Aorta (tissue), 5 donors: Measurements from ENCODE around the gene NFU1. TPM values are rescaled to one million over a fixed set of nuclear protein-coding genes. Genes with fewer than 3 reads are reported as not detected.
"Not testable (repeated sequence)": the region's sequence is repeated elsewhere in the genome, so short reads cannot be mapped to it uniquely, and the experiment has no call there.

Source experiments
- ATAC-seq: fragments of 200-7000 bp; cut with Tn5 transposase; one replicate; pipeline ENCODE4 v1.9.1; 2022; ENCODE audit warnings: moderate library complexity; ENCODE audit not compliant: low FRiP score
- DNase-seq, 2 donors: peaks; one replicate each; pipeline ENCODE4 v3.0.0-alpha.2; 2020
- H3K27ac ChIP-seq, 2 donors: one replicate each; pipeline ENCODE4 v1.5.1; 2013; ENCODE audit warnings: low read length in 2 of 2, mild to moderate bottlenecking in 2 of 2, moderate library complexity in 2 of 2, control low read depth in 1 of 2, inconsistent platforms in 1 of 2, low read depth in 1 of 2
- H3K27me3 ChIP-seq, 2 donors: one replicate each; pipeline ENCODE4 v1.6.1; 2013; ENCODE audit warnings: control low read depth in 1 of 2, low read length in 1 of 2, mild to moderate bottlenecking in 1 of 2, moderate library complexity in 1 of 2; ENCODE audit not compliant: insufficient read depth in 2 of 2, control insufficient read depth in 1 of 2
- H3K36me3 ChIP-seq, 2 donors: one replicate each; pipeline ENCODE4 v1.6.1; 2013; ENCODE audit warnings: control low read depth in 1 of 2, low read length in 1 of 2, mild to moderate bottlenecking in 1 of 2; ENCODE audit not compliant: insufficient read depth in 2 of 2, control insufficient read depth in 1 of 2
- H3K4me1 ChIP-seq, 2 donors: one replicate each; pipeline ENCODE4 v1.6.1; 2013; ENCODE audit warnings: low read length in 2 of 2, control low read depth in 1 of 2, mild to moderate bottlenecking in 1 of 2, moderate library complexity in 1 of 2; ENCODE audit not compliant: insufficient read depth in 2 of 2, control insufficient read depth in 1 of 2
- H3K4me3 ChIP-seq, 2 donors: one replicate each; pipeline ENCODE4 v1.5.1; 2013; ENCODE audit warnings: low read length in 2 of 2, control low read depth in 1 of 2, mild to moderate bottlenecking in 1 of 2
- H3K9me3 ChIP-seq: one replicate; pipeline ENCODE4 v1.6.1; 2013; ENCODE audit warnings: mild to moderate bottlenecking, low read length; ENCODE audit not compliant: control insufficient read depth
- WGBS, 2 donors: extraction: QIAGEN DNeasy Blood & Tissue Kit; methylation state at CpG; one replicate each; pipeline ENCODE4 v1.1.7; 2013; 5-methylcytosine and 5-hydroxymethylcytosine counted together
- intact Hi-C, 2 donors: fragments of 100-400 bp; cut with DNase I; formaldehyde crosslinking; loops; one replicate each; pipeline versions ENCODE4 v1.14.2 to v1.15.0; 2022
- polyA plus RNA-seq, 2 donors: library from polyadenylated mRNA; stranded (reverse); fragments of 200-250 nt; gene quantifications; one replicate each; pipeline ENCODE4 v1.2.3, GENCODE V29; 2013
- total RNA-seq, 2 donors: library from RNA; stranded (reverse); fragmentation: NEBNext Ultra II Directional; extraction: Animal tissue kit (Norgen Biotek cat#: 25700); gene quantifications; one replicate each; pipeline ENCODE4 v1.2.1, GENCODE V29; 2021
- donor health status: healthy with polysubstance abuse.
- donor health status: Bipolar disorder and iron deficiency.
- donor health status: DM: no; HTN: no; CAD: no.
- donor health status: DM: no; HTN: no; CAD: no.
- donor health status: DM: yes; HTN: yes; CAD: no.

The NFU1 gene
- total and polyA plus RNA-seq, 4 donors, result 39.8 to 101 (median 50.9) TPM

- ATAC-seq, result no peak
- Histone ChIP-seq H3K27me3 (no peaks in the 10 kb centered on the region), H3K9me3 (no peaks in the 10 kb centered on the region), H3K36me3 (peaks cover 6 to 9% of the 10 kb centered on the region in 2 donors), H3K4me3 (no peak overlapping the region), H3K27ac (no peak overlapping the region), H3K4me1 (no peaks in the 10 kb centered on the region)
- DNase-seq, result no peak
- intact Hi-C loops, result no loop called here
Observed at GRCh38 chr2:69359371-69359770, 77.9 kb downstream of the NFU1 start.

GRCh38 chr2:69358914-69359313 lies 78.3 kb downstream of the NFU1 start:
- no peak overlapping the region for H3K4me3 ChIP-seq
- no peak for ATAC-seq
- H3K27me3 ChIP-seq, result no peaks in the 10 kb centered on the region
- no peak for DNase-seq
- intact Hi-C loops, result no loop called here
- WGBS, 2 donors, result 59 to 63% methylated on average over 3 of the region's 3 CpGs
- no peaks in the 10 kb centered on the region for H3K9me3 ChIP-seq
- peaks cover 6 to 9% of the 10 kb centered on the region in 2 donors for H3K36me3 ChIP-seq
- H3K27ac ChIP-seq, result no peak overlapping the region
- no peaks in the 10 kb centered on the region for H3K4me1 ChIP-seq

- intact Hi-C loops, result no loop called here
- H3K4me1 ChIP-seq, result no peaks in the 10 kb centered on the region
- H3K36me3 ChIP-seq, result peaks cover 6 to 7% of the 10 kb centered on the region in 2 donors
- no peak for DNase-seq
- H3K27me3 ChIP-seq, result no peaks in the 10 kb centered on the region
- H3K27ac ChIP-seq, result no peak overlapping the region
- ATAC-seq, result no peak
- H3K4me3 ChIP-seq, result no peak overlapping the region
- H3K9me3 ChIP-seq, result no peaks in the 10 kb centered on the region
- WGBS, 2 donors, result 81 to 82% methylated on average over 5 of the region's 5 CpGs
Observed at GRCh38 chr2:69356471-69356870, 80.8 kb downstream of the NFU1 start.

GRCh38 chr2:69354976-69355375 lies 82.3 kb downstream of the NFU1 start:
- H3K9me3 ChIP-seq, intact Hi-C loops, H3K4me1 ChIP-seq, H3K27me3 ChIP-seq, H3K4me3 ChIP-seq, ATAC-seq, H3K36me3 ChIP-seq, DNase-seq, H3K27ac ChIP-seq: not testable (repeated sequence)
- 73 to 75% methylated on average over 3 of the region's 3 CpGs for WGBS, 2 donors

GRCh38 chr2:69353360-69353759 lies 83.9 kb downstream of the NFU1 start:
- H3K27me3 ChIP-seq, result no peaks in the 10 kb centered on the region
- peak overlapping the region in 1 of 2 donors; percentile 2 for H3K27ac ChIP-seq
- ATAC-seq (no peak), DNase-seq (no peak)
- H3K4me3 ChIP-seq, result no peak overlapping the region
- no peaks in the 10 kb centered on the region for H3K4me1 ChIP-seq
- intact Hi-C loops, result no loop called here
- H3K36me3 ChIP-seq, result peaks cover 5 to 6% of the 10 kb centered on the region in 2 donors
- WGBS, 2 donors, result 65 to 66% methylated on average over 5 of the region's 5 CpGs
- H3K9me3 ChIP-seq, result no peaks in the 10 kb centered on the region

GRCh38 chr2:69348781-69349180 lies 88.5 kb downstream of the NFU1 start:
- DNase-seq (no peak), ATAC-seq (no peak)
- intact Hi-C loops, result no loop called here
- no peaks in the 10 kb centered on the region for H3K27me3 ChIP-seq
- H3K36me3 ChIP-seq, result peaks cover 3 to 6% of the 10 kb centered on the region in 2 donors
- H3K4me1 ChIP-seq, result no peaks in the 10 kb centered on the region
- no peak overlapping the region for H3K4me3 ChIP-seq
- no peak overlapping the region for H3K27ac ChIP-seq
- 96 to 98% methylated on average over 1 of the region's 1 CpG for WGBS, 2 donors
- no peaks in the 10 kb centered on the region for H3K9me3 ChIP-seq

Other genes with a start within 250 kb of the NFU1 start
- gene GFPT1, start 50.2 kb downstream of the NFU1 start, total RNA-seq, result 10 to 100 TPM; 67.8 to 95.9 TPM
- 10 to 100 TPM; 14.8 to 15.4 TPM for gene GFPT1, start 50.2 kb downstream of the NFU1 start, polyA plus RNA-seq
- 10 to 100 TPM; 71.3 to 95.6 TPM for gene AAK1, start 206.3 kb upstream of the NFU1 start, total RNA-seq
- gene AAK1, start 206.3 kb upstream of the NFU1 start, polyA plus RNA-seq, result 10 to 100 TPM in 1 of 2 donors, 1 to 10 TPM in 1; 6.9 to 30.8 TPM